Glutamatergic neuron (in vitro differentiated cells): ENCODE measurements around the gene SLC6A5. TPM values are rescaled to one million over a fixed set of nuclear protein-coding genes. Genes with fewer than 3 reads are reported as not detected.

Source experiments
- DNase-seq: peaks from one replicate; pipeline ENCODE4 v3.0.0; 2022
- H3K27ac Mint-ChIP-seq: one replicate; pipeline ENCODE4 v1.8.0; 2020; ENCODE audit warnings: mild to moderate bottlenecking, mixed read lengths, inconsistent platforms; ENCODE audit not compliant: unreplicated experiment
- H3K27me3 Mint-ChIP-seq: one replicate; pipeline ENCODE4 v1.8.0; 2020; ENCODE audit warnings: mild to moderate bottlenecking, moderate library complexity, mixed read lengths, inconsistent platforms; ENCODE audit not compliant: unreplicated experiment
- H3K36me3 Mint-ChIP-seq: one replicate; pipeline ENCODE4 v1.8.0; 2020; ENCODE audit warnings: mild to moderate bottlenecking, mixed read lengths, inconsistent platforms; ENCODE audit not compliant: unreplicated experiment
- H3K4me1 Mint-ChIP-seq: one replicate; pipeline ENCODE4 v1.8.0; 2020; ENCODE audit warnings: mild to moderate bottlenecking, low read depth, mixed read lengths, inconsistent platforms; ENCODE audit not compliant: unreplicated experiment
- H3K4me3 Mint-ChIP-seq: one replicate; pipeline ENCODE4 v1.8.0; 2020; ENCODE audit warnings: mild to moderate bottlenecking, mixed read lengths, inconsistent platforms; ENCODE audit not compliant: unreplicated experiment
- H3K9me3 Mint-ChIP-seq: one replicate; pipeline ENCODE4 v1.8.0; 2020; ENCODE audit warnings: mild to moderate bottlenecking, moderate library complexity, mixed read lengths, inconsistent platforms; ENCODE audit not compliant: unreplicated experiment
- total RNA-seq: library from RNA; stranded (reverse); fragmentation: NEBNext Ultra II Directional; extraction: Animal tissue kit (Norgen Biotek cat#: 25700); gene quantifications from one replicate; pipeline ENCODE4 v1.2.1, GENCODE V29; 2021; ENCODE audit not compliant: unreplicated experiment
- TF ChIP-seq, protein P1 (sequence below): fragments of 200-600 bp; sonication (generic); IDR thresholded peaks from one replicate; pipeline ENCODE4 v1.5.0; 2021; ENCODE audit not compliant: partially characterized antibody, unreplicated experiment

The SLC6A5 gene
- total RNA-seq, 1 donor from 2014 or later = 0.05 TPM

DNA sequence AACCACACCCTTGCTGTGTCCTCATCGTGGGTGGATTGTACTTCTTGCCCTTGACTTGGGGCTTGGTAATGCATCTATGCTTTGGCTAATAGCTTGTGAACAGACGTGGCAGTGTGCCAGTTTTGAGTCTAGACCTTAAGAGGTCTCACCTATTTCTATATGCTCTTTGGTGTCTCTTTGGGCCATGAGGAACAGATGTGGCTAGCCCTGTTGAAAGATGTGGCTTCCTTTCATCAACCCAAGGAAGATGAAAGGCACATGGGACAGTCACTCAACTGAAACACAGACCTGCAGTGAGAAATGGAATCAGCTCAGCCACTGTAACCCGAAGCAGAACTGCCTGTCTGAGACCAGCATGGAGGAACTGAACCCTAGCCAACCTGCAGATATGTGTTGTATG, 62.0 kb downstream of the SLC6A5 start:
- no peak overlapping the region for H3K27ac Mint-ChIP-seq
- TF ChIP-seq, protein P1, sequence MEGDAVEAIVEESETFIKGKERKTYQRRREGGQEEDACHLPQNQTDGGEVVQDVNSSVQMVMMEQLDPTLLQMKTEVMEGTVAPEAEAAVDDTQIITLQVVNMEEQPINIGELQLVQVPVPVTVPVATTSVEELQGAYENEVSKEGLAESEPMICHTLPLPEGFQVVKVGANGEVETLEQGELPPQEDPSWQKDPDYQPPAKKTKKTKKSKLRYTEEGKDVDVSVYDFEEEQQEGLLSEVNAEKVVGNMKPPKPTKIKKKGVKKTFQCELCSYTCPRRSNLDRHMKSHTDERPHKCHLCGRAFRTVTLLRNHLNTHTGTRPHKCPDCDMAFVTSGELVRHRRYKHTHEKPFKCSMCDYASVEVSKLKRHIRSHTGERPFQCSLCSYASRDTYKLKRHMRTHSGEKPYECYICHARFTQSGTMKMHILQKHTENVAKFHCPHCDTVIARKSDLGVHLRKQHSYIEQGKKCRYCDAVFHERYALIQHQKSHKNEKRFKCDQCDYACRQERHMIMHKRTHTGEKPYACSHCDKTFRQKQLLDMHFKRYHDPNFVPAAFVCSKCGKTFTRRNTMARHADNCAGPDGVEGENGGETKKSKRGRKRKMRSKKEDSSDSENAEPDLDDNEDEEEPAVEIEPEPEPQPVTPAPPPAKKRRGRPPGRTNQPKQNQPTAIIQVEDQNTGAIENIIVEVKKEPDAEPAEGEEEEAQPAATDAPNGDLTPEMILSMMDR = no peak
- H3K4me1 Mint-ChIP-seq = peaks cover 4% of the 10 kb centered on the region
- H3K4me3 Mint-ChIP-seq = no peak overlapping the region
- no peaks in the 10 kb centered on the region for H3K9me3 Mint-ChIP-seq
- peaks cover 4% of the 10 kb centered on the region for H3K27me3 Mint-ChIP-seq
- DNase-seq = no peak
- H3K36me3 Mint-ChIP-seq = no peaks in the 10 kb centered on the region

DNA sequence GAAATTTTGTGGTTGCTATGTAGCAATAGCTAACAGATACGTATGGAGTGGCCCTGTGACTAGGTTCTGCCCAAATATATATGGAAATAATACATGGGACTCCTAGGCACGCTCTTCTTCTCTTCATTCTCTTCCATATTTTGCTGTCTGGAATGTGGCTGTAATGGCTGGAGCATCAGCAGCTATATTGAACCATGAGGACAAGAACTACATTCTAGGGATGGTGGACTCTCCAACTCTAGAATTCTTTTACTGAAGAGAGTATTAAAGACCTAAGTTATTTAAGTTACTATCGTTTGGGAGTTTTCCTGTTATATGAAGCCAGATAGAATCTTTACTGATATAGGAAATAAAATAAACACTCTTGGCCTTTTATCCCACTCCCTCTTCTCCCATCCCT, 62.4 kb downstream of the SLC6A5 start:
- Mint-ChIP-seq H3K27ac (no peak overlapping the region), H3K36me3 (no peaks in the 10 kb centered on the region), H3K4me3 (no peak overlapping the region), H3K27me3 (peaks cover 4% of the 10 kb centered on the region), H3K9me3 (no peaks in the 10 kb centered on the region), H3K4me1 (peaks cover 3% of the 10 kb centered on the region)
- no peak for DNase-seq
- TF ChIP-seq, protein P1 = no peak

DNA sequence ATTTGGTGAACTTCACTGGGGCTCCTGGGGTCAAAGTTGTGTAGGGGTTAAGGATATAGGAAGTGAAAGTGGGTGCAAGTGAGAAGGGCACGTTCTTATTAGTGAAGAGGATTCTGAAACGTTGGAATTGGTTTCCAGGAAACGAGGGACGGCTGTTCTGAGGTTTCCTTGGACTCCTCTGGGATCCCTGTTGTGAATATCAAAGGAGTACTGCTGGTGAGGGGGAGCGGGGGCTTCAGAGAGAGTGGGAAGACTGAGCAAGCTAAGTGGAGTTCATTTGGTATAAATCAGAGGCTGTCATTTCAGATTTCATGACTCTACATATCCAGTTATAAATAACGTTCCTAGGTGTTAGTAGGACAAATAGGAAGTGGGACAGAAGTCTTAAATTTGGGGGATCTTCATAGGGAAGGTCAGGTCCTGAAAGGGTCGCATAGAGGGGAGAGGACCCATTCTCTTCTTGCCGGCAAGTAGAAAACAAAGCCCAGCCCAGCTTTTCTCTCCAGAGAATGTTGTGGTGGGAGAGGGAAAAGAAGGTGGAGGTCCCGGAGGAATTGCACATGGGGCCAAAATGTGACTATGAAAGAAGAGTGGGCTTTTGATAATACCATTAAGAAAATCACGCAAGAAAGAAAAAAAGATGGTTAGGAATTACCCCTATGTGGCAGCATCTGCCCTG, 68.9 kb downstream of the SLC6A5 start:
- TF ChIP-seq, protein P1 = no peak
- Mint-ChIP-seq H3K4me3 (peak overlapping the region; percentile 86), H3K4me1 (peaks cover 12% of the 10 kb centered on the region), H3K36me3 (no peaks in the 10 kb centered on the region), H3K9me3 (peaks cover 1% of the 10 kb centered on the region), H3K27me3 (peaks cover 27% of the 10 kb centered on the region), H3K27ac (no peak overlapping the region)
- no peak for DNase-seq

DNA sequence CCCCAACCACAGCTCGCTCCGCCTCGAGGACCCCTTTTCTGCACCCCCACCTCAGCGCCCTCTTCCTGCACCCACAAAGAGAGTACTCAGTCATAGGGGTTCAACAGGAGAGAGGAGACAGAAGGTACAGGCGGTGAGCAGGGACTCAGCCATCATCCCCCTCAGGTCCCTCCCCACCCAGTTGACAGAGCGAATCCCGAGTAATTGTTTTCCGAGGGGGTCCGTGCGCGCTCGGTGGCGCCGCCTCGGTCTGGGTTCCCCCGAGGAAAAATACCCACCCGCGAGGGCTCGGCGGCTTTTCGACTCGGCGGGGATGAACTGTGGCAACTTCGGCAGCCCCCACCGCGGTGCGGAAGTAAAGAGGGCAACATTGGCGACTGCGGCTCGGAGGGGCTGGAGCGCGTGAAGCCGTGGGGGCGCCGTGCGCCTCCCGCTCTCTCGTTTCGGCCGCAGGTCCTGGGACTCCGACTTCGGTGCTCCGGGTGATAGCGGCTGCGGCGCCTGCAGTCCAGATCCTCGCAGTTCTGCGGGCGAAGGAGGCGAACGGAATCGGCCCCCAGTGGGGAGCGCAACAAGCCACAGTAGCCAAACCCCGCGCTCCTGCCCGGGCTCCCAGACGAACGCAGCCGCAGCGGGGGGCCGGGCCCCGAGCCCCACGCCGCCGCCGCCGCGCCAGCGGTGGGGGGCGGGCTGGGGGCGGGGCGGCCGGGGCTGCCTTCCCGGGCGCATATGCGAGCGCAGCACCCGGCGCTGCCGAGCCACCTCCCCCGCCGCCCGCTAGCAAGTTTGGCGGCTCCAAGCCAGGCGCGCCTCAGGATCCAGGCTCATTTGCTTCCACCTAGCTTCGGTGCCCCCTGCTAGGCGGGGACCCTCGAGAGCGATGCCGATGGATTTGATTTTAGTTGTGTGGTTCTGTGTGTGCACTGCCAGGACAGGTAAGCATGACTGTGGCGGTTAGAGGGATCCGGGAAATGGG, 69.7 kb downstream of the SLC6A5 start, which contains the start of gene NELL1:
Gene NELL1, plus strand, starts transcription at position 743 of the 976 bp plus-strand sequence.
- Mint-ChIP-seq H3K36me3 (no peaks in the 10 kb centered on the region), H3K4me1 (peaks cover 12% of the 10 kb centered on the region), H3K4me3 (peak within 1 kb of the TSS; percentile 89), H3K9me3 (peaks cover 1% of the 10 kb centered on the region), H3K27me3 (peaks cover 27% of the 10 kb centered on the region), H3K27ac (no peak within 1 kb of the TSS)
- TF ChIP-seq, protein P1 = no peak
- peak; percentile 59 for DNase-seq
